NCI-H526 (cell line): ENCODE results near the gene METTL18.
"Not testable (repeated sequence)": the region's sequence is repeated elsewhere in the genome, so short reads cannot be mapped to it uniquely, and the experiment has no call there.

Experiments
- DNase-seq, 2 experiments: peaks; one replicate each; lab custom pipeline; 2025; lab: John Stamatoyannopoulos, UW

The METTL18 gene

GRCh38 chr1:169794530-169795416 is at the start of gene METTL18:
Gene METTL18, minus strand, starts transcription at chr1:169794907. Its CDS starts 1,212 bp downstream, at chr1:169793695.
- DNase-seq, result peak; percentile 97 to 100

DNA sequence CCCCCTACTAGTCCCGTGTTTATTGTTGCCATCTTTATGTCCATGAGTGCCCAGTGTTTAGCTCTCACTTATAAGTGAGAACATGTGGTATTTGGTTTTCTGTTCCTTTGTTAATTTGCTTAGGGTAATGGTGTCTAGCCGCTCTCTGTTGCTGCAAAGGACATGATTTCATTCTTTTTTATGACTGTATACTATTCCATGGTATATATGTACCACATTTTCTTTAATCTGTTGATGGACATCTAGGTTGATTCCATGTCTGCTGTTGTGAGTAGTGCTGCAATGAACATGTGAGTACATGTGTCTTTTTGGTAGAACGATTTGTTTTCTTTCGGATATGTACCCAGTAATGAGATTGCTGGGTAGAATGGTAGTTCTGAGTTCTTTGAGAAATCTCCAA is 44.2 kb upstream of the METTL18 start:
- no peak for DNase-seq

DNA sequence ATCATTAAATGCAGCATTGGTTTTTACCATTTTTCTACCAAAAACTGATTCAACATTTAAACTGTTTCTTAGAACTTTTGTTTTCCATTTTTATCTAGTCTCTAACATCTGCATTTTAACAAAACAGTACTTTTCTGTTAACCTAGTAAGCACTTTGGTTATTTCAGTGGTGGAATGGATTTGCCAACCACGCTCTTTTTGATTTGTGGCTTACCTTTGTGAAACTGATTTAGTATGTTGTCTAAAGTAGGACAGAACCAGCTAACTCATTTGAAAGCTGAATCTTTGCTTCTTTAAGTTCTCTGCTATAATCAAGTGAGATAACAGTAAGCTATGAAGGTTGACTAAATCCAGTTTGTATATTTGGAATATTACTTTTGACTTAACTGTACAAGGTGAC is 41.5 kb upstream of the METTL18 start:
- DNase-seq, result no peak

DNA sequence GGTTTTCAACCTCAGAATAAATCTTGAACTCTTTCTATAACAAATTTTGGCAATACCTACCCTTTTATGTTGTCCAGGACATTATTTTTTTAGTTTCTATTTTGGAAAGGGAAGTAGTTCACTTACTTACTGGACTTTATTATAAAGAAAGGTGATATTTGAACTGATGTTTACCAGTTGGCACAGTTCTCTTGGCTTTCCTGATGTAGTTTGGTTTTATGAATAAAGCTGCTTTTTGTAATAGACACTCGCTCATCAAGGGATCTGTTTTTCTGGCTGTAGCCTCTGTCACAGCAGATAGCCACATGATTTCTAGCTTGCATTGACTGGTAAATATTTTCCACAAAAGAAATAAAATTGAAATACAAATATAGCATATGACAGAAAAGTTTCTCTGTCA is 40.9 kb upstream of the METTL18 start:
- DNase-seq, result no peak

- DNase-seq, result no peak
These were observed 40.2 kb upstream of the METTL18 start for GRCh38 chr1:169834869-169835268.

DNA sequence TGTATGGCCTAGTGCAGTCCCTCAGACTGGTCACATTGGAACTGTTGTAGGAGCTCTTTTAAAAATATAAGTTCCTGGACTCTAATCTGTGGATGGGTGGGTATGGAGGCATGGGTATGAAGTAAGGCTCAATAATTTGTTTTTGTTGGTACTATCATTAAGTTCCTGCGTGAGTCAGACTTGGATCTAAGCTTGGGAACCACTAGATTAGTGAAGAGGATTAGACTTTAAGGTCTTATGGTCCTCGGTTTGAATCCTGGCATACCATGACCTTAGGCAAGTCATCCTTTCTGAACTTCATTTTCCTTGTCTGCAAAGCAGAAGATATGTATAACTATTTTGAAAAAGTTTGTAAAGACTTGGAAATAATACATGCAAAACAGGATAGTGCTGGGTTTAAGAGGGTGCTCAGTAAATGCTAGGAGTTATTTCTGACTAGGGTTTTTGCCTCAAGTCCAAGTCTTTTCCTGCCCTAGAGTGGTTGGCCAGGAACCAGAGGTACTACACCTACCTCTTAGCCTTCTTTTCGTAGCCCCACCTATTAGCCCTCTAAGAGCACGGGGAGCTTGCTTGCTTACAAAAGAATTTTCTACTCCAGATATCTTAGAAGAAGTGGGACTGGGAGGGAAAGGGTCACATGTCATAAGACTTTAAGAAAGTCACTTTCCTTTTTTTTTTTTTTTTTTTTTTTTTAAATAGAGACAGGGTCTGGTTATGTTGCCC is 38.6 kb upstream of the METTL18 start:
- DNase-seq, result no peak

DNA sequence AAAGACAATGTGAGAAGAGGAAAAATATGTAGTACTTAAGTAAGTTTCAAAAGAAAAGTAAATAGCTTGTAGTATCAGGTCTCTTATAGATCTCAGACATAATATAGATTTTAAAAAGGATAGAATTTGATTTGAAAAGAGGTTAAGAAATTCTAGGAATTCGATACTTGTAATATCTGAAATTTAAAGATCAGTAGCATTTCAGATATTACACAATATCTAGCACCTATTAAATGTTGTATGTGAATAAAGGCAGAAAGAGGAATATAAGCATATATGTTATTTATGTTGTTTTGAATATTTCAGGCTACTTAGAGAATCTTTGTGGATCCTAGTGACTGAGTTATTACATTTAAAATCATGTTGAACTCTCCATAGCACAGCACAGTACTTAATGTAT is 35.0 kb upstream of the METTL18 start:
- no peak for DNase-seq

- DNase-seq, result no peak
These were observed 29.4 kb upstream of the METTL18 start for GRCh38 chr1:169824153-169824552.

DNA sequence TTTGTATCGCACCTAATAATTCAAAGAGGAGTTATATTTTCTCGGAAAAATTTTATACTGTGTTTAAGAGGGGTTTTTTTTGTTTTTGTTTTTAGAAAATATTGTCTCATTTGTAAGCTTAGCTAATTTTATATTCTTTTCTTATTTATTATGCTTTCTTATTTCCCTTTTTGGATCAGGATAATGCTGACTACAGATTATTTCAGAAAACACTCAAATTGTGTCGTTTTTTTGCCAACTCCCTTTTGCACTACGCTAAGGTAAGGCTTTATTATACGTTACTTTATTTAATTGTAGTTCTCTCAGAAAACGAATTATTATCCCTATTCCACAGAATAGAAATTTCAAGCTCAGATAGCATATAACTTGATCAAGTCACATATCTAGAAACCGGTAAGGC is 26.8 kb upstream of the METTL18 start:
- no peak for DNase-seq

GRCh38 chr1:169816617-169817016 is 21.9 kb upstream of the METTL18 start:
- no peak for DNase-seq

- DNase-seq, result no peak
These were observed 19.6 kb upstream of the METTL18 start for GRCh38 chr1:169814265-169814664.

DNA sequence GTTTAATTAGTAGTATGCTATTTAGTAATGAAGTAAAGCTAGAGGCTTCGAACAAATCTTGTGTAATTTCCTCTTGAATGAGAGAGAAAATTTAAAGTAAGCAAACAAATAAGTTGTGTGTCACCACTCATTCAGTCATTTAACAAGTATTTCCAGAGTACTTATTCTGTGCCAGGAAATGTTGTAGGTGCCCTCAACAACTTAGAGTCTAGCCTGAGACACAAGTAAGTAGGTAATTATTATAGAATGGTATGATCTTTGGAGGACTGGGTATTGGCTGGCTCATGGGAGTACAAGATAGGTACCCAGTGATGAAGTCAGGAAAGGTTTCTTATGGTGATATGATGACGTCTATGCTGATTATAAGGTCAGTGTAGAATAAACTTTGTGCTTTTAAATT is 17.4 kb upstream of the METTL18 start:
- DNase-seq, result no peak

GRCh38 chr1:169811418-169812035 is 16.8 kb upstream of the METTL18 start:
- DNase-seq, result not testable (repeated sequence)

DNA sequence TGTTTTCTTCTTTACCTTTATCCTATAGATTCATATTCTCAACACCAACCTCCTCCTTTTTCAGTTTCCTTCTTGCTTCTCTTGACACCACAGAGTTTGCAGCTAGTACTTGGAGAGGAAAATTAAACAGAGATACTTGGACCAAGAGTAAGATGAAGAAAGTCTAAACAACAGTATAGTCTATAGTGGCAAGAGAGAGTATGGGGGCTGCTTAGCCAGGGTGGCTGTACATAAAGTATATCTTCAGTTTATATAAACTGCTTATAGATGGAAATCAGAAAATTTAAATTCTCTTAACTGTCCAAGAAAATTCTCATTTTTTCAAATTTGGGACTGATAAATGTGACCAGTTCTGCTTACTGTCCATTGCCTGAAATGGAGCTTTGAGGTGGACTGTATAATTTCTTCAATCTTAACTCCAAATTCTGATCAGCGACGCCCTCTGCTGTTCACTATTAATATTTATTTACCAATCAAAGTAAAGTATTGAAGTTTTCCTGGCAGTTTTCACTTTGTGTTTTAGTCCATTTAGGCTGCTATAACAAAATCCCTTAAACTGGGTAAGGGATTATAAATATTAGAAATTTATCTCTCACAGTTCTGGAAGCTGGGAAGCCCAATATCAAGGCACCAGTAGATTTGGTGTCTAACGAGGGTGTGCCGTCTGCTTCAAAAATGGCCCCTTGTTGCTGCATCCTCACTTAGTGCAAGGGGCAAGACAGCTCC is 14.8 kb upstream of the METTL18 start:
- peak; percentile 31 to 71 for DNase-seq

DNA sequence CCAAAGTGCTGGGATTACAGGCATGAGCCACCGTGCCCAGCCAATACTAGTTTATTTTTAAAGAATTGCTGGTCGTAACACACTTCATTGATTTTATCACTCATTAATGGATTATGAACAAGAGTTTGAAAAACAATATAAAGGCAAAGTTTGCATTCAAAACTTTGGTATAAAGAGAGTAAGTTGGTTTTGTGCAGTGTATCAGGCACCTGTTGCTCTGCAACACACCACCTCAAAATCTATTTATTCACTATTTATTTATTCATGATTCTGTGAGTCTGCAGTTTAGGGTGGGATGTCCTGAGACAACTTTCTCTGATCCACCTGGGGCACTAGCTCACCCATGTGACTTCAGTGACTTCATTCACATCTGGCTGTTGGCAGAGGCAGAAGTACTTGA is 10.2 kb upstream of the METTL18 start:
- no peak for DNase-seq

DNA sequence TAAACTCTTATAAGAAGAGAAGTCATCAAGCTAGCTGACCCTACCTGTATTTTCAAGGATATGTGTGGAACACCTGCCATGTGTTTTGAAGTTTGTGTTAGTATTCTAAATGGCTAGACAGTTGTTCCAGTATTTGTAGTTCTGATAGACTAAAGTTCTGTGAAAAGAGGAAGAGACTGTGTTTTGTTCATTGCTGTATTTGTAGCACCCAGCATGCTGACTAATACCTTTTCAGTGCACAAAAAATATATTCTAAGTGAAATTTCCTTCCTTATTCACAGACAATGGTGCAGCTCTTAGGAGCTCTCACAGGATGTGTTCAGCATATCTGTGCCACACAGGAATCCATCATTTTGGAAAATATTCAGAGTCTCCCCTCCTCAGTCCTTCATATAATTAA is 8.2 kb upstream of the METTL18 start:
- DNase-seq, result no peak

DNA sequence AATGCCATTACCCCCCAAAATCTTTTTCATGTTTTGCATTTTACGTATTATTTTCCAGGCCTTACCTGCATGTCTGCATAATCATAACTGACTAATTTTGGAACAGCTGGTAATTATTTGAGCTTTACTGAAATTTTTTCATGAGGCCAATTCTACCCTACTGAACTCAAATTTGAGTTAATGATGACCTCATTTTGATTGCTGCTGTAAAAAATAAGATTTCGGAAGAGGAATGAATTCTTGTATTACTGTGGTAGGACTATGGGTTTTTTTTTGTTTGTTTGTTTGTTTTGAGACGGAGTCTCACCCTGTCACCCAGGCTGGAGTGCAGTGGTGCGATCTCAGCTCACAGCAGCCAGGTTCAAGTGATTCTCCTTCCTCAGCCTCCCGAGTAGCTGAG is 2.6 kb upstream of the METTL18 start:
- no peak for DNase-seq

DNA sequence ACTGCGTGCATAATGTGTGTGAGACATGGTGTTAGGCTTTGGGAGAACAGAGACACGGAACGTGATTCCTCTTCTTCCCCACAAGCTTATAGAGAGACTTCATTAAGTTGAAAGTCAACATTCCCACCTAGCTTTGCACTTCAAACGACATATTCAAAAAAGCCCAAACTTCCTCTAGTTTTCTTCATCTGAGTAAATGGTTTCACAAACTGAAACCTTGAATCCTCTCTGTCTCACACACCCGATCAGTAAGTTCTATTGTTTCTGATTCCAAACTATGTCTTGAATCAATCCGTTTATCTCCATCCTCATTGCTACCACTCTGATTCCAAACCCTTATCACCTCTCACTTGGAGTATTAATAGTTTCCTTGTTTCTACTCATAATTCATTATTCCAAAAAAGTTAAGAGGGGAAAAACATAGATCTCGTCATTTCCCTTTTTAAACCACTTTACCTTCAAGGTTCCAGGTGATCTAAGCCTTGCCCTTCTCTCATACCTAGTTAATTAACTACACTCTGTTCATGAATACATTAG is 1.6 kb upstream of the METTL18 start:
- DNase-seq, result no peak

GRCh38 chr1:169795687-169796086 is 980 bp upstream of the METTL18 start:
- DNase-seq, result no peak

- no peak for DNase-seq
These were observed 977 bp downstream of the METTL18 start for GRCh38 chr1:169793730-169794129.

- no peak for DNase-seq
These were observed 6.3 kb downstream of the METTL18 start for GRCh38 chr1:169788402-169788801.

DNA sequence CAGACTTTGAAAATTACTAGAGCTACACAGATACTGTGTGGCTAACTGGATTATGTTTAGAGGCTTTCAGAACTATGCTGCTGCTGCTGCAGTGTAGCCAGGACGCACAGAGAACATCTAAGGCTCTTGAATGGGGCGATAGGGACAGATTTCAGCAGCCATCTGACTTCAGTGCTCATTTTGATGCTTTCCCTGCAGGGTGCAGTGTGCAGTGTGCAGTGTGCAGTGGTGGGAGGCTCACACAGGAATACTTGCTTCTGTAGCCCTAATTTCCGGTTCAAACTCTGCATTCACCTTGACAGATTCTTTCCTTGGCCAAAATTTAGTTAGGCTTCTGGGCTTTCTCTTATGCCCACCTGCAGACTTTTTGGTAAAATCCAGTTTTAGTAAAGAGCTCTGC is 7.7 kb downstream of the METTL18 start:
- no peak for DNase-seq
